NCI-H128 (cell line): ENCODE measurements around the gene GRID1.

Source experiments
- DNase-seq: peaks from one replicate; lab custom pipeline; 2025; ENCODE audit not compliant: unreplicated experiment; lab: John Stamatoyannopoulos, UW

Gene GRID1

GRCh38 chr10:86218160-86218559 is 148.4 kb downstream of the GRID1 start:
- DNase-seq = no peak

GRCh38 chr10:86217371-86218080 is 149.1 kb downstream of the GRID1 start:
- DNase-seq = no peak

GRCh38 chr10:86216886-86217285 is 149.7 kb downstream of the GRID1 start:
- DNase-seq = no peak

GRCh38 chr10:86215712-86216111 is 150.9 kb downstream of the GRID1 start:
- no peak for DNase-seq

- no peak for DNase-seq
These were observed 151.5 kb downstream of the GRID1 start for GRCh38 chr10:86215046-86215445.

- DNase-seq = no peak
These were observed 153.4 kb downstream of the GRID1 start for GRCh38 chr10:86213148-86213547.

- DNase-seq = no peak
These were observed 154.2 kb downstream of the GRID1 start for GRCh38 chr10:86212391-86212700.

GRCh38 chr10:86211691-86212390 is 154.8 kb downstream of the GRID1 start:
- DNase-seq = no peak

GRCh38 chr10:86210416-86210815 is 156.2 kb downstream of the GRID1 start:
- DNase-seq = no peak

GRCh38 chr10:86209726-86210125 is 156.9 kb downstream of the GRID1 start:
- no peak for DNase-seq

GRCh38 chr10:86207226-86207625 is 159.4 kb downstream of the GRID1 start:
- DNase-seq = no peak

- DNase-seq = no peak
These were observed 160.4 kb downstream of the GRID1 start for GRCh38 chr10:86206240-86206579.

GRCh38 chr10:86205306-86206239 is 161.0 kb downstream of the GRID1 start:
- DNase-seq = no peak

GRCh38 chr10:86204421-86205305 is 161.9 kb downstream of the GRID1 start:
- no peak for DNase-seq

GRCh38 chr10:86203162-86203905 is 163.3 kb downstream of the GRID1 start:
- no peak for DNase-seq

- no peak for DNase-seq
These were observed 164.3 kb downstream of the GRID1 start for GRCh38 chr10:86202226-86202735.

GRCh38 chr10:86200867-86201266 is 165.7 kb downstream of the GRID1 start:
- DNase-seq = no peak

GRCh38 chr10:86200269-86200668 is 166.3 kb downstream of the GRID1 start:
- DNase-seq = no peak

- DNase-seq = no peak
These were observed 167.6 kb downstream of the GRID1 start for GRCh38 chr10:86199041-86199440.

- DNase-seq = no peak
These were observed 168.3 kb downstream of the GRID1 start for GRCh38 chr10:86198271-86198670.
